ENCODE measurements around the gene ADCY10.

Gene ADCY10

GRCh38 chr1:167849666-167850065 lies 64.3 kb downstream of the ADCY10 start:
- Histone ChIP-seq H3K27ac (ENCODE audit: low read length) (no peak overlapping the region), H3K9ac (ENCODE audit: low read length) (no peak overlapping the region), H3K36me3 (replicated peaks; ENCODE audit: low read depth, low read length) (no peaks in the 10 kb centered on the region), H2AFZ (ENCODE audit: low read depth, low read length) (no peak overlapping the region), H3K9me3 (ENCODE audit: insufficient read depth, low read length) (no peaks in the 10 kb centered on the region), H3K4me2 (ENCODE audit: low read length) (no peak overlapping the region), H3K4me1 (ENCODE audit: low read length) (no peaks in the 10 kb centered on the region), H3K79me2 (ENCODE audit: low read length) (no peaks in the 10 kb centered on the region), H3K27me3 (ENCODE audit: low read depth, low read length) (peaks cover 6% of the 10 kb centered on the region; the same call in 1 of the 2 replicates), H4K20me1 (ENCODE audit: insufficient read depth, low read length) (no peaks in the 10 kb centered on the region), H3K4me3 (ENCODE audit: low read length) (no peak overlapping the region)
- TF ChIP-seq CTCF (IDR thresholded peaks at IDR 0.05; ENCODE audit: low read depth, low read length) (no peak), EZH2phosphoT487 (IDR thresholded peaks at IDR 0.05; ENCODE audit: low read depth) (no peak)

- TF ChIP-seq CTCF (IDR thresholded peaks at IDR 0.05; ENCODE audit: low read depth, low read length), result no peak
- no peak for TF ChIP-seq EZH2phosphoT487 (IDR thresholded peaks at IDR 0.05; ENCODE audit: low read depth)
- Histone ChIP-seq H4K20me1 (ENCODE audit: insufficient read depth, low read length) (no peaks in the 10 kb centered on the region), H3K79me2 (ENCODE audit: low read length) (no peaks in the 10 kb centered on the region), H3K4me3 (ENCODE audit: low read length) (no peak overlapping the region), H3K27me3 (ENCODE audit: low read depth, low read length) (peaks cover 4% of the 10 kb centered on the region; the same call in 1 of the 2 replicates), H3K9me3 (ENCODE audit: insufficient read depth, low read length) (no peaks in the 10 kb centered on the region), H3K27ac (ENCODE audit: low read length) (no peak overlapping the region), H3K4me1 (ENCODE audit: low read length) (peaks cover 7% of the 10 kb centered on the region), H3K4me2 (ENCODE audit: low read length) (no peak overlapping the region), H3K9ac (ENCODE audit: low read length) (no peak overlapping the region), H2AFZ (ENCODE audit: low read depth, low read length) (no peak overlapping the region), H3K36me3 (replicated peaks; ENCODE audit: low read depth, low read length) (no peaks in the 10 kb centered on the region)
These were observed 71.1 kb downstream of the ADCY10 start for GRCh38 chr1:167842872-167843271.

GRCh38 chr1:167841530-167841929 lies 72.4 kb downstream of the ADCY10 start:
- Histone ChIP-seq H3K9ac (ENCODE audit: low read length) (no peak overlapping the region), H3K4me2 (ENCODE audit: low read length) (no peak overlapping the region), H3K9me3 (ENCODE audit: insufficient read depth, low read length) (no peaks in the 10 kb centered on the region), H3K4me1 (ENCODE audit: low read length) (peaks cover 7% of the 10 kb centered on the region), H3K27ac (ENCODE audit: low read length) (no peak overlapping the region), H3K4me3 (ENCODE audit: low read length) (no peak overlapping the region), H3K36me3 (replicated peaks; ENCODE audit: low read depth, low read length) (no peaks in the 10 kb centered on the region), H3K79me2 (ENCODE audit: low read length) (no peaks in the 10 kb centered on the region), H4K20me1 (ENCODE audit: insufficient read depth, low read length) (no peaks in the 10 kb centered on the region), H2AFZ (ENCODE audit: low read depth, low read length) (no peak overlapping the region), H3K27me3 (ENCODE audit: low read depth, low read length) (peaks cover 4% of the 10 kb centered on the region; the same call in 1 of the 2 replicates)
- TF ChIP-seq CTCF (IDR thresholded peaks at IDR 0.05; ENCODE audit: low read depth, low read length) (no peak), EZH2phosphoT487 (IDR thresholded peaks at IDR 0.05; ENCODE audit: low read depth) (no peak)

GRCh38 chr1:167839009-167839408 lies 74.9 kb downstream of the ADCY10 start:
- H2AFZ ChIP-seq (ENCODE audit: low read depth, low read length), result no peak overlapping the region
- no peaks in the 10 kb centered on the region for H4K20me1 ChIP-seq (ENCODE audit: insufficient read depth, low read length)
- no peak overlapping the region for H3K27ac ChIP-seq (ENCODE audit: low read length)
- peaks cover 4% of the 10 kb centered on the region; the same call in 1 of the 2 replicates for H3K27me3 ChIP-seq (ENCODE audit: low read depth, low read length)
- no peak overlapping the region for H3K4me3 ChIP-seq (ENCODE audit: low read length)
- H3K4me2 ChIP-seq (ENCODE audit: low read length), result no peak overlapping the region
- no peaks in the 10 kb centered on the region for H3K9me3 ChIP-seq (ENCODE audit: insufficient read depth, low read length)
- TF ChIP-seq CTCF (IDR thresholded peaks at IDR 0.05; ENCODE audit: low read depth, low read length), result no peak
- no peak for TF ChIP-seq EZH2phosphoT487 (IDR thresholded peaks at IDR 0.05; ENCODE audit: low read depth)
- no peak overlapping the region for H3K9ac ChIP-seq (ENCODE audit: low read length)
- H3K4me1 ChIP-seq (ENCODE audit: low read length), result peaks cover 14% of the 10 kb centered on the region
- no peaks in the 10 kb centered on the region for H3K36me3 ChIP-seq (replicated peaks; ENCODE audit: low read depth, low read length)
- no peaks in the 10 kb centered on the region for H3K79me2 ChIP-seq (ENCODE audit: low read length)

Measured in OCI-LY3 (cell line).